Retinal pigment epithelial cell (primary cell): ENCODE measurements around the gene DET1.

Experiments
- DNase-seq: peaks from one replicate; pipeline ENCODE4 v3.0.0-alpha.2; 2010; ENCODE audit warnings: low read depth
- H3K4me3 ChIP-seq: 2 replicates; pipeline ENCODE4 v1.5.1; 2011; ENCODE audit warnings: mild to moderate bottlenecking, low read length, control low read depth, moderate library complexity
- TF ChIP-seq, protein P1 (sequence below): conservative IDR thresholded peaks from 2 replicates; pipeline ENCODE4 v1.5.1; 2011; ENCODE audit warnings: low read depth, low read length, control low read depth, inconsistent platforms

The DET1 gene

DNA sequence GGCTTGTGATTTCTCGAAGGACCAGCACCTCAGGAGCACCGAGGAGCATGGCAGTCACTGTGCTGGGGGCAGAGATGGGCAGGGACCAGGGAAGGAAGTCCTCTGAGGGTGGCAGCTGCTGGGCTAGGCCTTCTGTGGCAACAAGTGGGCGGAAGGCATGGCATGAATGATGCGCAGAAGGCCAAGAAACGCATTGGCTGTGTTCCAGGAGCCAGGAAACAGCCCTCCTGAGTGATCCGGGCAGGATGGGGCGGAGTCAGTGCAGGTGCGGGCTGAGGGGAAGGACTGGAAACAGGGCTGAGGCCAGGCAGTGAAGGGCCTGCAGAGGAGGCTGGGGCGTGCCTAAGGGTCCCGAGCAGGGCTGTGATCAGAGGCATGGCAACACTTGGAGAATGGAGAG, 55.3 kb downstream of the DET1 start:
- TF ChIP-seq, protein P1, sequence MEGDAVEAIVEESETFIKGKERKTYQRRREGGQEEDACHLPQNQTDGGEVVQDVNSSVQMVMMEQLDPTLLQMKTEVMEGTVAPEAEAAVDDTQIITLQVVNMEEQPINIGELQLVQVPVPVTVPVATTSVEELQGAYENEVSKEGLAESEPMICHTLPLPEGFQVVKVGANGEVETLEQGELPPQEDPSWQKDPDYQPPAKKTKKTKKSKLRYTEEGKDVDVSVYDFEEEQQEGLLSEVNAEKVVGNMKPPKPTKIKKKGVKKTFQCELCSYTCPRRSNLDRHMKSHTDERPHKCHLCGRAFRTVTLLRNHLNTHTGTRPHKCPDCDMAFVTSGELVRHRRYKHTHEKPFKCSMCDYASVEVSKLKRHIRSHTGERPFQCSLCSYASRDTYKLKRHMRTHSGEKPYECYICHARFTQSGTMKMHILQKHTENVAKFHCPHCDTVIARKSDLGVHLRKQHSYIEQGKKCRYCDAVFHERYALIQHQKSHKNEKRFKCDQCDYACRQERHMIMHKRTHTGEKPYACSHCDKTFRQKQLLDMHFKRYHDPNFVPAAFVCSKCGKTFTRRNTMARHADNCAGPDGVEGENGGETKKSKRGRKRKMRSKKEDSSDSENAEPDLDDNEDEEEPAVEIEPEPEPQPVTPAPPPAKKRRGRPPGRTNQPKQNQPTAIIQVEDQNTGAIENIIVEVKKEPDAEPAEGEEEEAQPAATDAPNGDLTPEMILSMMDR: no peak
- no peak overlapping the region for H3K4me3 ChIP-seq
- DNase-seq: no peak

DNA sequence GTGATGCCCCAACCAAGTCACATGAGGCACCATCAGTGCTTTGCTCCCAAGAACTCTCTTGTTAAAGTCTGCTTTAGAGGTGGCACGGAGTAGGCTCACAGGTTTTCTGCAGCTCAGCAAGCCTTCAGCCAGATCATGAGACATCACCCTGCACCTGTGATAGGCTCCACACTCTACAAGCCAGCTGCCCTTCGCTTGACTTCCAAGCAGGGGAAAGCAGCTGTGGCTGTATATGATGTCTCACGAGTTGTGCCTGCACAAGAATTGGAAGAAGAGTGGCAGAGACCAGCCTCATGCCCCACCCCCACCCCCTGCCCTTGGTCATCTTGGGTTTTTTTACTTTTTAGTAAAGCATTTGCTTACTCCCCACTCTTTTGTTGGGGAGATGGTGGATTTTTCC, 56.4 kb downstream of the DET1 start:
- H3K4me3 ChIP-seq: no peak overlapping the region
- TF ChIP-seq, protein P1: no peak
- no peak for DNase-seq

- no peak overlapping the region for H3K4me3 ChIP-seq
- DNase-seq: no peak
Observed at GRCh38 chr15:88489321-88489720, 57.2 kb downstream of the DET1 start.

DNA sequence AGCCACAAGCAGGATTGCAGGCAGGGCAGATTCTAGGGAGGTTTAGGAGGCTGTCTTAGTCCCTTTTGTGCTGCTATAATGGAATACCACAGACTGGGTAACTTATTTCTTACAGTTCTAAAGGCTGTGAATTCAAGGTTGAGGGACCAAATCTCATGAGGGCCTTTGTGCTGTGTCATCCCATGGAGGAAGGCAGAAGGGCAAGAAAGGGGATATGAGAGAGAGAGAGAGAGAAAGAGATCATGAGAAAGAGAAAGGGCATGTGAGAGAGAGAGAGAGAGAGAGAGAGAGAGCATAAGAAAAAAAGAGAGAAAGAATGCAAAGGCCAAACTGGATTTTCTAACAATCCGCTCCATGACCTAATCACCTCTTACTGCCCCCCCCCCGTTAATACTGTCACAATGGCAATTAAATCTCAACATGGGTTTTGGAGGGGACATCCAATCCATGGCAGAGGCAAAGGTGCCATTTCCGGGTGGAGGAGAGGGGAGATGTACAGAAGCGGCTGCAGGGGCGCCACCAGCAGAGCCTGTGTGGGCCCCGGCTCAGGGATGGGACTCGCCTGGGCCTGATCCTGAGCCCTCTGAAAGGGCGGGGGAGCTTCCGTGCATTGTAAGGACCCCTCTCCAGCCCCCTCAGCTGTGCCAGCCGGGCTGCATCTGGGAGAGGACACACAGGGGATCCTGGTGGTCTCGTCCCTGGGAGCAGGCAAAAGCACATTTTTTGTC, 58.5 kb downstream of the DET1 start:
- TF ChIP-seq, protein P1: no peak
- H3K4me3 ChIP-seq: no peak overlapping the region
- DNase-seq: no peak

More at GRCh38 chr15:88489321-88489720, 57.2 kb downstream of the DET1 start:
- TF ChIP-seq, protein P1: peak; percentile 5

DNA sequence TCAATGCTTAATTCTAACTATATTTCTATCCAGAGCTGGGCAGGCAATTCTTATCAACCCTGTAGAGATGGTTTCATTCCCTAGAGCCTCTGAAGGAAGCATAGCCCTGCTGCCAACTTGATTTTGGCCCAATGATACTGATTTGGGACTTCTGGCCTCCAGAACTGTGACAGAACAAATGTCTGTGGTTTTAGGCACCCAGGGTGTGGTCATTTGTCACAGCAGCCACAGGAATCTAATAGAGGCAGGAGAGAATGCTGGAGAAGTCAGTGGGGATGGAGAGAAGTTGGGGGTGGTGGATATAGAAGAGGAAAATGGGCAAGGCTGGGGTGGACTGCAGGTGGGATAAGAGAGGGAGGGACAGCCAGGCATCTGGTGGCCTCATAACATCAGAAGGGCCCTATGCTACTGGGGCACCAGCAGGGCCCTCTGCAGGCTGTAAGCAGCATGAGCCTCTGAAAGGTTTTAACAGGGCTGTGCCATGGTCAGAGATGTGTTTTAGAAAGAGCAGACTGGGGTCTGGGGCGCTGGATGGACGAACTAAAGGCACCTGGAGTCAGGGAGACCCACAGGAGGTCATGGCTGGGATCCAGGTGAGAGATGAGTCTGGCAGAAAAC, 59.2 kb downstream of the DET1 start:
- TF ChIP-seq, protein P1: peak; percentile 10
- H3K4me3 ChIP-seq: no peak overlapping the region
- DNase-seq: no peak

GRCh38 chr15:88484682-88485331, 61.7 kb downstream of the DET1 start:
- TF ChIP-seq, protein P1: no peak
- no peak overlapping the region for H3K4me3 ChIP-seq
- peak; percentile 66 for DNase-seq

- H3K4me3 ChIP-seq: no peak overlapping the region
- TF ChIP-seq, protein P1: no peak
- DNase-seq: no peak
Observed at GRCh38 chr15:88482263-88482662, 64.2 kb downstream of the DET1 start.
